SH-SY5Y (cell line): Measurements from ENCODE around the gene SETD9.

Experiments
- GATA2 ChIP-seq: IDR thresholded peaks from 2 replicates; pipeline ENCODE4 v1.6.1; 2011; ENCODE audit warnings: mild to moderate bottlenecking, low read depth, low read length
- GATA3 ChIP-seq: IDR thresholded peaks from 2 replicates; pipeline ENCODE4 v1.6.1; 2011; ENCODE audit warnings: low read depth, mild to moderate bottlenecking, low read length, moderate library complexity

DNA sequence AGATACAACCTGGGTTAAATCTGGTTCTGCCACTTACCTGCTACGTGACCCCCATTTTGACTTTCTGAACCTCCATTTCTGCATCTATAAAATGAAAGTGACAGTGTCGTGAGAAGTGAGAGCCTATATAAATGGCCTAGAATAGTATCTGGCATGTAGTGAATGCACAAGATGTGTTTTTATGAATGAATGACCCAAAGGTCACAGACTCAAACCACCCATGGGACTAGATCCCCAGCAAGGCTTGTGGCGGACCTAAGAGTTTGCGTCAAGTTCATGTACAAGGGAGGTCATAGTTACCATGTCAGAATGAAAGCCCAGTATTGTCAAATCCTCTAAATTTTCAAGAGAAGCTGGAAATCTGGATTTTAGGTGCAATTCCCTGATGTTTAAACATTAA is 11.2 kb upstream of the SETD9 start:
- TF ChIP-seq GATA3 (no peak), GATA2 (no peak)
